Stimulated activated CD4-positive, alpha-beta T cell treated with anti-CD3 and anti-CD28 coated beads, TNF-alpha, amount 100 ng/mL, for 24 hours (primary cell): ENCODE measurements around the gene STXBP3.
"Not testable (repeated sequence)": the region's sequence is repeated elsewhere in the genome, so short reads cannot be mapped to it uniquely, and the experiment has no call there.

Experiments used
- DNase-seq, 3 experiments: peaks; one replicate each; pipeline ENCODE4 v3.0.0-alpha.2; 2020; ENCODE audit warnings: low read depth in 3 of 3

STXBP3 gene

GRCh38 chr1:108728327-108728923 lies 18.0 kb upstream of the STXBP3 start:
- DNase-seq, result no peak

- no peak for DNase-seq
These were observed 17.0 kb upstream of the STXBP3 start for GRCh38 chr1:108729481-108729880.

GRCh38 chr1:108732398-108732797 lies 14.1 kb upstream of the STXBP3 start:
- no peak for DNase-seq

GRCh38 chr1:108734171-108734865 lies 12.2 kb upstream of the STXBP3 start:
- no peak for DNase-seq

GRCh38 chr1:108742253-108742652 lies 4.2 kb upstream of the STXBP3 start:
- DNase-seq, result no peak

- DNase-seq, result no peak
These were observed 493 bp upstream of the STXBP3 start for GRCh38 chr1:108745980-108746381.

- DNase-seq, result peak; percentile 11 to 40 (median 24)
These were observed 837 bp downstream of the STXBP3 start for GRCh38 chr1:108747171-108747850.

- no peak for DNase-seq
These were observed 1.4 kb downstream of the STXBP3 start for GRCh38 chr1:108747898-108748297.

- no peak for DNase-seq
These were observed 2.6 kb downstream of the STXBP3 start for GRCh38 chr1:108749081-108749480.

- no peak for DNase-seq
These were observed 4.2 kb downstream of the STXBP3 start for GRCh38 chr1:108750476-108751181.

- no peak for DNase-seq
These were observed 6.9 kb downstream of the STXBP3 start for GRCh38 chr1:108753363-108753762.

GRCh38 chr1:108758796-108759195 lies 12.3 kb downstream of the STXBP3 start:
- DNase-seq, result no peak

GRCh38 chr1:108767115-108767514 lies 20.6 kb downstream of the STXBP3 start:
- DNase-seq, result no peak

GRCh38 chr1:108767708-108768107 lies 21.2 kb downstream of the STXBP3 start:
- DNase-seq, result no peak

- no peak for DNase-seq
These were observed 31.4 kb downstream of the STXBP3 start for GRCh38 chr1:108777839-108778238.

- DNase-seq, result no peak
These were observed 33.0 kb downstream of the STXBP3 start for GRCh38 chr1:108779455-108779854.

- DNase-seq, result no peak
These were observed 34.6 kb downstream of the STXBP3 start for GRCh38 chr1:108780937-108781574.

- DNase-seq, result not testable (repeated sequence)
These were observed 35.1 kb downstream of the STXBP3 start for GRCh38 chr1:108781575-108781944.

GRCh38 chr1:108785264-108785663 lies 38.8 kb downstream of the STXBP3 start:
- DNase-seq, result no peak

- no peak for DNase-seq
These were observed 39.4 kb downstream of the STXBP3 start for GRCh38 chr1:108785880-108786279.

GRCh38 chr1:108791790-108792189 lies 45.3 kb downstream of the STXBP3 start:
- no peak for DNase-seq

GRCh38 chr1:108792420-108792819 lies 45.9 kb downstream of the STXBP3 start:
- no peak for DNase-seq
